Stimulated activated CD4-positive, alpha-beta T cell treated with anti-CD3 and anti-CD28 coated beads, Interleukin-15, amount 100 ng/mL, for 1 hour (primary cell): ENCODE data around the gene CACNG3.

Experiments used
- DNase-seq, 2 donors: peaks; one replicate each; pipeline ENCODE4 v3.0.0-alpha.2; 2020; ENCODE audit warnings: low read depth in 1 of 2, low spot score in 1 of 2

CACNG3 gene

DNA sequence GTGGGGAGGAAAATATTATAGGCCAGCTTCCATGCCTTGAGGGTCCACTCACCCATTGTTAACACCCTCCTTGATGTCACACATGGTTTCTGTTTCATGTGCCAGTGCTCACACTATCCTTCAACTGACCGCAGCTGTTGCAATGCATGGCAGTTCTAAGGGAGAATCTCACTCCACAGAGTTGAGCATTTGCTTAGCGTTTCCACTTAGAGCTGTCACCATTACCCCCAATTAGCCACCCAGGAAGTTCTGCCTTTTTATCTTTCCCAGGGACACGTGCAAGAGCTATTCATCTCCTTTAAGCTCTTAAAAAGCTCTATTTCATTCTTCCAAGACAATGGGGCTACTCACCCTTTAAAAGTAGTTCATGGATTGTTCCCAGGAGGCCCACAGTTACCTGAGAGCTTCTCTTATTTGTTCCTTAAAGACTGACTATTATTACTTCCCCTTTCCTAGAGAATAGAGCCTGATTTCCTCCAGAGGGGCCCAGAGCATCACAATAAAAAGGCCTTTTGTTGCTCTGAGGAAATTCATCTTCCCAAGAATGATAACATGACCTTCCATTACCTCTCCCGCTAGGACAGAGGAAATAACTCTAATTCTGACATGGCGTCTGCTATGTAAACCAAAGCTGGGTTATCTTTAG, 126.8 kb downstream of the CACNG3 start:
- no peak for DNase-seq

GRCh38 chr16:24394341-24394740, 138.2 kb downstream of the CACNG3 start:
- no peak for DNase-seq

GRCh38 chr16:24396350-24397271, 140.5 kb downstream of the CACNG3 start:
- DNase-seq: no peak

GRCh38 chr16:24409045-24409444, 152.9 kb downstream of the CACNG3 start:
- no peak for DNase-seq
